Ascending aorta (tissue), 2 donors: ENCODE results near the gene NEXN. TPM values are rescaled to one million over a fixed set of nuclear protein-coding genes. Genes with fewer than 3 reads are reported as not detected.

Experiments used
- DNase-seq, 2 donors: peaks; one replicate each; pipeline ENCODE4 v3.0.0-alpha.2; 2019; ENCODE audit warnings: low spot score in 2 of 2
- H3K27ac ChIP-seq, 2 donors: fragments of 200-600 bp; sonication (generic); one replicate each; pipeline ENCODE4 v1.5.1; 2016 to 2017; ENCODE audit warnings: mild to moderate bottlenecking in 1 of 2
- H3K27me3 ChIP-seq: fragments of 200-600 bp; sonication (generic); one replicate; pipeline ENCODE4 v1.5.1; 2017
- H3K36me3 ChIP-seq, 2 donors: fragments of 200-600 bp; sonication (generic); one replicate each; pipeline ENCODE4 v1.5.1; 2016
- H3K4me1 ChIP-seq, 2 donors: fragments of 200-600 bp; sonication (generic); one replicate each; pipeline ENCODE4 v1.5.1; 2016 to 2017; ENCODE audit warnings: mild to moderate bottlenecking in 1 of 2
- H3K4me3 ChIP-seq, 2 donors: fragments of 200-600 bp; sonication (generic); one replicate each; pipeline ENCODE4 v1.5.1; 2016 to 2017; ENCODE audit warnings: mild to moderate bottlenecking in 1 of 2
- H3K9me3 ChIP-seq, 2 donors: fragments of 200-600 bp; sonication (generic); one replicate each; pipeline ENCODE4 v1.5.1; 2016
- intact Hi-C: fragments of 100-400 bp; cut with DNase I; formaldehyde crosslinking; loops from one replicate; pipeline ENCODE4 v1.15.1; 2023
- total RNA-seq: library from RNA; depleted of rRNA; stranded (reverse); fragments of >200 nt; gene quantifications from one replicate; pipeline ENCODE4 v1.1.0, GENCODE V29; 2016
- TF ChIP-seq, protein P1 (sequence below), 3 experiments: fragments of 200-600 bp in 2 of 3; fragments of 450-650 bp in 1 of 3; sonication (generic) in 2 of 3; IDR thresholded peaks; one replicate each; pipeline ENCODE4 v1.5.1; 2016 to 2019; ENCODE audit warnings: antibody characterized with exemption in 3 of 3, mild to moderate bottlenecking in 1 of 3, moderate library complexity in 1 of 3

NEXN gene
- total RNA-seq, 1 donor from 2014 or later: 38.2 TPM

GRCh38 chr1:77888781-77889642 is 588 bp downstream of the NEXN start:
- TF ChIP-seq, protein P1, sequence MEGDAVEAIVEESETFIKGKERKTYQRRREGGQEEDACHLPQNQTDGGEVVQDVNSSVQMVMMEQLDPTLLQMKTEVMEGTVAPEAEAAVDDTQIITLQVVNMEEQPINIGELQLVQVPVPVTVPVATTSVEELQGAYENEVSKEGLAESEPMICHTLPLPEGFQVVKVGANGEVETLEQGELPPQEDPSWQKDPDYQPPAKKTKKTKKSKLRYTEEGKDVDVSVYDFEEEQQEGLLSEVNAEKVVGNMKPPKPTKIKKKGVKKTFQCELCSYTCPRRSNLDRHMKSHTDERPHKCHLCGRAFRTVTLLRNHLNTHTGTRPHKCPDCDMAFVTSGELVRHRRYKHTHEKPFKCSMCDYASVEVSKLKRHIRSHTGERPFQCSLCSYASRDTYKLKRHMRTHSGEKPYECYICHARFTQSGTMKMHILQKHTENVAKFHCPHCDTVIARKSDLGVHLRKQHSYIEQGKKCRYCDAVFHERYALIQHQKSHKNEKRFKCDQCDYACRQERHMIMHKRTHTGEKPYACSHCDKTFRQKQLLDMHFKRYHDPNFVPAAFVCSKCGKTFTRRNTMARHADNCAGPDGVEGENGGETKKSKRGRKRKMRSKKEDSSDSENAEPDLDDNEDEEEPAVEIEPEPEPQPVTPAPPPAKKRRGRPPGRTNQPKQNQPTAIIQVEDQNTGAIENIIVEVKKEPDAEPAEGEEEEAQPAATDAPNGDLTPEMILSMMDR (IDR thresholded peaks at IDR 0.05): no peak
- intact Hi-C loops: loop anchor here (1.0 to 2.0 kb wide), 4 partner anchors 56 to 206 kb away; partner anchors contain the start of gene MIGA1
- Histone ChIP-seq H3K27me3 (no peaks in the 10 kb centered on the region), H3K27ac (peak overlapping the region; percentile 86 to 98), H3K4me1 (peaks cover 2 to 8% of the 10 kb centered on the region in 2 donors), H3K4me3 (peak overlapping the region; percentile 70 to 95), H3K36me3 (peaks cover 13 to 26% of the 10 kb centered on the region in 2 donors), H3K9me3 (no peaks in the 10 kb centered on the region)
- DNase-seq: peak in 1 of 2 donors; percentile 71

DNA sequence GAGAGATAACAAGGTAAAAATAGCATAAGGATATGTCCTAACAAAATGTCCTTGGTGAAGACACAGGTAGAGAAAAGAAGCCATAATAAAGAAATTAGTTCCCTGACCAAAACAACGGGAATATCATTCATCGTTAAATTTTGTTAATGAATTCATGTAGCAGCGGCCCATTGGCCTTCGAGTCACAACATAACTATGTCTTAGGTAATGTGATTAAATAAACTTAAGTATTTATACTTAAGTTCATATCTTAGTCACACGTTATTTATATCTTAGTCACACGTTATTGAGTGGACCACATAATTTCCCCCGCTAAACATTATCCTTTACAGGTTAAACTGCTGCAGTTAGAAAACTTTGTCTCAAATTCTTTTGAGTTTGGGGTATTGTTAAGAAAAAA is 1.2 kb downstream of the NEXN start:
- TF ChIP-seq, protein P1 (IDR thresholded peaks at IDR 0.05): no peak
- Histone ChIP-seq H3K4me1 (peaks cover 2 to 12% of the 10 kb centered on the region in 2 donors), H3K27ac (peak overlapping the region; percentile 86 to 98), H3K4me3 (peak overlapping the region; percentile 70 to 95), H3K36me3 (peaks cover 20 to 32% of the 10 kb centered on the region in 2 donors), H3K9me3 (peaks cover 0 to 5% of the 10 kb centered on the region in 2 donors), H3K27me3 (no peaks in the 10 kb centered on the region)
- intact Hi-C loops: loop anchor here (1.0 to 5.0 kb wide), 4 partner anchors 57 to 132 kb away; partner anchors contain the start of genes MIGA1 and USP33
- no peak for DNase-seq

DNA sequence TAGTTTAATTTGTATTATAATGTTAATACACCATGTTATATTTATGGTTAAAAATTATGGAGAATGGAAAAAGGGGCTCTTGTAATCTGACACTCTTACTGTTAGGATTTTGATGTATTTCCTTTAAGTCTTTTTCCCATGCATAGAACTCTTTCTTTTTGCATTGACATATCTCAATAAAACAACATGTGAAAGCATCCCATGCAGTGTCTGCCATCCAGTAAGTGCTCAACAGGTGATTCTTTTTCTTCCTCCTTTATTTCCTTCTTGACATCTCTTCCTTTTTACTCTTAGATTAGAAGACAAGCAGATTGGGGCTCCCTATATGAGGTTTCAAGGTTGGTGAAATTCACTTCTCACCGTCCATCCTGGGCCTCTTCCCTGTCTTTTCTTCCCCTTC is 2.8 kb downstream of the NEXN start:
- Histone ChIP-seq H3K27me3 (no peaks in the 10 kb centered on the region), H3K9me3 (peaks cover 0 to 8% of the 10 kb centered on the region in 2 donors), H3K36me3 (peaks cover 33 to 46% of the 10 kb centered on the region in 2 donors), H3K4me1 (peaks cover 2 to 12% of the 10 kb centered on the region in 2 donors), H3K27ac (peak overlapping the region; percentile 35 to 98), H3K4me3 (peak overlapping the region; percentile 70 to 95)
- intact Hi-C loops: loop anchor here (5.0 kb wide), 1 partner anchor 134 kb away; the partner anchor contains the start of gene USP33
- TF ChIP-seq, protein P1 (IDR thresholded peaks at IDR 0.05): no peak
- no peak for DNase-seq

GRCh38 chr1:77899647-77900320 is 11.4 kb downstream of the NEXN start:
- TF ChIP-seq, protein P1 (IDR thresholded peaks at IDR 0.05): no peak

GRCh38 chr1:77900687-77901293 is 12.4 kb downstream of the NEXN start:
- Histone ChIP-seq H3K4me3 (peak overlapping the region in 1 of 2 donors; percentile 36), H3K4me1 (peaks cover 0 to 10% of the 10 kb centered on the region in 2 donors), H3K27ac (no peak overlapping the region), H3K27me3 (no peaks in the 10 kb centered on the region), H3K36me3 (peaks cover 9 to 18% of the 10 kb centered on the region in 2 donors), H3K9me3 (peaks cover 0 to 5% of the 10 kb centered on the region in 2 donors)
- TF ChIP-seq, protein P1 (IDR thresholded peaks at IDR 0.05): peak; percentile 31 to 65 (median 38)
- intact Hi-C loops: no loop called here
- no peak for DNase-seq

More at GRCh38 chr1:77899647-77900320, 11.4 kb downstream of the NEXN start:
- peaks cover 0 to 5% of the 10 kb centered on the region in 2 donors for H3K9me3 ChIP-seq
- no peak for DNase-seq
- peak overlapping the region in 1 of 2 donors; percentile 19 for H3K27ac ChIP-seq
- H3K4me3 ChIP-seq: peak overlapping the region in 1 of 2 donors; percentile 36
- intact Hi-C loops: no loop called here
- H3K4me1 ChIP-seq: peaks cover 0 to 7% of the 10 kb centered on the region in 2 donors
- H3K27me3 ChIP-seq: no peaks in the 10 kb centered on the region
- H3K36me3 ChIP-seq: peaks cover 18 to 28% of the 10 kb centered on the region in 2 donors
